HepG2 (cell line): Measurements from ENCODE around the gene LIN28B. TPM values are rescaled to one million over a fixed set of nuclear protein-coding genes. Genes with fewer than 3 reads are reported as not detected.

Experiments used
- CENPX ChIP-seq: sonication (generic); formaldehyde crosslinking; IDR thresholded peaks from 2 replicates; pipeline ENCODE4 v1.9.0; 2021; ENCODE audit warnings: mild to moderate bottlenecking, missing genetic modification reagents, moderate library complexity
- DMAP1 ChIP-seq: IDR thresholded peaks from 2 replicates; pipeline ENCODE4 v1.6.1; 2016
- ETV5 ChIP-seq: IDR thresholded peaks from 2 replicates; pipeline ENCODE4 v1.6.1; 2018; ENCODE audit warnings: missing biosample characterization, missing genetic modification reagents, inconsistent platforms, borderline replicate concordance
- GABPA ChIP-seq, 2 experiments: IDR thresholded peaks; 2 replicates each; pipeline ENCODE4 v1.6.1; 2011 to 2016; ENCODE audit warnings: low read depth in 2 of 2, low read length in 1 of 2, missing biosample characterization in 1 of 2, missing genetic modification characterization in 1 of 2
- GTF2F1 ChIP-seq: fragments of 150-350 bp; IDR thresholded peaks from 2 replicates; pipeline ENCODE4 v1.6.1; 2014; ENCODE audit warnings: low read length
- KDM6A ChIP-seq: IDR thresholded peaks from 2 replicates; pipeline ENCODE4 v1.6.1; 2016; ENCODE audit warnings: low read depth
- KLF12 ChIP-seq: sonication (generic); formaldehyde crosslinking; IDR thresholded peaks from 2 replicates; pipeline ENCODE4 v1.4.0; 2020; ENCODE audit warnings: missing genetic modification reagents, borderline replicate concordance
- PITX1 ChIP-seq: sonication (generic); formaldehyde crosslinking; IDR thresholded peaks from 2 replicates; pipeline ENCODE4 v1.5.1; 2020; ENCODE audit warnings: mild to moderate bottlenecking, missing genetic modification reagents
- PPARG ChIP-seq: conservative IDR thresholded peaks from 2 replicates; pipeline ENCODE4 v1.6.1; 2016; ENCODE audit warnings: missing biosample characterization, missing genetic modification reagents
- RAD51 ChIP-seq: fragments of 450-650 bp; IDR thresholded peaks from 2 replicates; pipeline ENCODE4 v1.6.1; 2016; ENCODE audit warnings: borderline replicate concordance
- RARA ChIP-seq: IDR thresholded peaks from 2 replicates; pipeline ENCODE4 v1.6.1; 2016; ENCODE audit warnings: missing genetic modification reagents, missing compliant biosample characterization
- RBM22 ChIP-seq: fragments of 200-400 bp; formaldehyde crosslinking; optimal IDR thresholded peaks from 2 replicates; pipeline ENCODE3; 2017; ENCODE audit warnings: mild to moderate bottlenecking, low read length, moderate library complexity
- TCF7L2 ChIP-seq: IDR thresholded peaks from 2 replicates; pipeline ENCODE4 v1.6.1; 2011; ENCODE audit warnings: mild to moderate bottlenecking, low read depth, low read length, moderate library complexity
- TEAD3 ChIP-seq: optimal IDR thresholded peaks from 2 replicates; pipeline ENCODE3; 2016; ENCODE audit warnings: borderline replicate concordance
- ZBTB42 ChIP-seq: sonication (generic); formaldehyde crosslinking; IDR thresholded peaks from 2 replicates; pipeline ENCODE4 v1.5.0; 2020; ENCODE audit warnings: mild to moderate bottlenecking, missing genetic modification reagents
- ZIK1 ChIP-seq: sonication (generic); formaldehyde crosslinking; IDR thresholded peaks from 2 replicates; pipeline ENCODE4 v1.5.0; 2020; ENCODE audit warnings: mild to moderate bottlenecking, low read depth, missing genetic modification reagents, borderline replicate concordance
- ZKSCAN5 ChIP-seq: sonication (generic); formaldehyde crosslinking; IDR thresholded peaks from 2 replicates; pipeline ENCODE4 v1.5.1; 2020; ENCODE audit warnings: mild to moderate bottlenecking, missing genetic modification reagents
- ZNF530 ChIP-seq: sonication (generic); formaldehyde crosslinking; IDR thresholded peaks from 2 replicates; pipeline ENCODE4 v1.5.0; 2020; ENCODE audit warnings: low read depth, mild to moderate bottlenecking, missing genetic modification reagents
- ZNF772 ChIP-seq: sonication (generic); formaldehyde crosslinking; IDR thresholded peaks from 2 replicates; pipeline ENCODE4 v1.5.0; 2020; ENCODE audit warnings: mild to moderate bottlenecking, missing genetic modification reagents
- ZNF816 ChIP-seq: sonication (generic); formaldehyde crosslinking; IDR thresholded peaks from 2 replicates; pipeline ENCODE4 v1.8.0; 2022; ENCODE audit warnings: missing genetic modification reagents, mild to moderate bottlenecking, borderline replicate concordance
- ZNF883 ChIP-seq: sonication (generic); formaldehyde crosslinking; IDR thresholded peaks from 2 replicates; pipeline ENCODE4 v1.5.1; 2020; ENCODE audit warnings: mild to moderate bottlenecking, missing genetic modification reagents; ENCODE audit errors: not compliant biosample characterization
- polyA plus RNA-seq, 8 experiments: library from polyadenylated mRNA; depleted of rRNA in 3 of 8; stranded (reverse) in 7 of 8; unstranded in 1 of 8; fragments of >200 nt; fragmentation: Illumina TruSeq in 4 of 8; extraction: Trizol in 4 of 8; gene quantifications; 2 replicates each; pipeline versions ENCODE4 v1.2.1 to v1.2.3, GENCODE V29; 2011 to 2016; ENCODE audit warnings: low read depth in 4 of 8, missing spikeins in 1 of 8, mixed read lengths in 1 of 8; ENCODE audit not compliant: insufficient read depth in 1 of 8
- total RNA-seq, 5 experiments: library from RNA; depleted of rRNA; stranded (reverse); fragments of >200 nt; fragmentation: Illumina TruSeq; extraction: Trizol; gene quantifications; 2 replicates each; pipeline ENCODE4 v1.2.3, GENCODE V29; 2016; ENCODE audit warnings: low read depth in 1 of 5
- TF ChIP-seq, protein P1 (sequence below): sonication (generic); formaldehyde crosslinking; IDR thresholded peaks from 2 replicates; pipeline ENCODE4; 2020; ENCODE audit warnings: missing genetic modification reagents, mild to moderate bottlenecking, borderline replicate concordance
- TF ChIP-seq, protein P2 (sequence below): sonication (generic); formaldehyde crosslinking; IDR thresholded peaks from 2 replicates; pipeline ENCODE4 v1.5.0; 2020; ENCODE audit warnings: missing genetic modification reagents
- TF ChIP-seq, protein P3 (sequence below): IDR thresholded peaks from 2 replicates; pipeline ENCODE4 v1.6.1; 2016
- TF ChIP-seq, protein P4 (sequence below): sonication (generic); formaldehyde crosslinking; IDR thresholded peaks from 2 replicates; pipeline ENCODE4 v1.4.0; 2020; ENCODE audit warnings: missing genetic modification reagents

LIN28B gene
- total and polyA plus RNA-seq, 2 of the 13 experiments (the other 11 are each of a cell fraction or from before 2014, with no cell fraction given) = 14.5 to 56.8 TPM

DNA sequence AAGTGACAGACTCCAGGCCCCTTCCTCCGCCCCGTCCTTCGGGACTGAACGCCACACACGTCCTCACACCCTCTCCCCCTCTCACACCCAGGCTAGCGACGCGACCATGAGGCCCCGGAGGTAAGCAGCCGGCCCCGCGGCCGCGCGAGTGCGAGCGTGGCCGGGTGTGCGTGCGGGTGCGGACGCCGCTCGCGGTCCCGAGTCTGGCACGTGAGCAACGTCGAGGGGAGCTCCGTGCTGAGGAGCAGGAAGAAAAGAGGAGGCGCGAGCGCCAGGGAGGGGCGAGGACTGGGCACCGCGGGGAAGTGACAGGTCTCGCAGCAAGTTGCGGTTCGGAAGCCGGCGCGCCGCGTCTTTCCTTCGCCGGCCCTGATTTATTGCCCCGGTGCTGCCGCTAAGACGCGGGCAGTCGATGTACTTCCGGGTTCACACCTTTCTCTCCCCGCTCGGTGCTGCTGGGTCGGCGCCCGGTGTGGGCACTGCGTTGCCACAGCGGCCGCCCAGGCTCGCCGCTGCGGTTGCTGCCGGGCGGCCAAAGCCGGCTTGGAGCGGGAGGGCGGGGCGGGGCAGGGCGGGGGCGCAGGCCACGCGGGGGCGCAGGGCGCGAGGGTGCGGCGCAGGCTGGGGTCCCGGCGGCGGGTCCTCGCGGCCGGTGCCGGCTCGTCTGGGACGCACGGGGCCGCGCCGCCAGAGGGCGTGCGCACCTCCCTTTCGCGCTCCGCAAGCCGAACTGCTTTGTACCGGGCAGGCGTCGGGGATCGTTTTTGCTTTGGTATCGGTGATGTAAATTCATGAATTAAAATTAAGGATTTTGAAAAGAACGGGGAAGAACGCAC lies 15.8 kb upstream of the LIN28B start (continued):
- TF ChIP-seq, protein P1, sequence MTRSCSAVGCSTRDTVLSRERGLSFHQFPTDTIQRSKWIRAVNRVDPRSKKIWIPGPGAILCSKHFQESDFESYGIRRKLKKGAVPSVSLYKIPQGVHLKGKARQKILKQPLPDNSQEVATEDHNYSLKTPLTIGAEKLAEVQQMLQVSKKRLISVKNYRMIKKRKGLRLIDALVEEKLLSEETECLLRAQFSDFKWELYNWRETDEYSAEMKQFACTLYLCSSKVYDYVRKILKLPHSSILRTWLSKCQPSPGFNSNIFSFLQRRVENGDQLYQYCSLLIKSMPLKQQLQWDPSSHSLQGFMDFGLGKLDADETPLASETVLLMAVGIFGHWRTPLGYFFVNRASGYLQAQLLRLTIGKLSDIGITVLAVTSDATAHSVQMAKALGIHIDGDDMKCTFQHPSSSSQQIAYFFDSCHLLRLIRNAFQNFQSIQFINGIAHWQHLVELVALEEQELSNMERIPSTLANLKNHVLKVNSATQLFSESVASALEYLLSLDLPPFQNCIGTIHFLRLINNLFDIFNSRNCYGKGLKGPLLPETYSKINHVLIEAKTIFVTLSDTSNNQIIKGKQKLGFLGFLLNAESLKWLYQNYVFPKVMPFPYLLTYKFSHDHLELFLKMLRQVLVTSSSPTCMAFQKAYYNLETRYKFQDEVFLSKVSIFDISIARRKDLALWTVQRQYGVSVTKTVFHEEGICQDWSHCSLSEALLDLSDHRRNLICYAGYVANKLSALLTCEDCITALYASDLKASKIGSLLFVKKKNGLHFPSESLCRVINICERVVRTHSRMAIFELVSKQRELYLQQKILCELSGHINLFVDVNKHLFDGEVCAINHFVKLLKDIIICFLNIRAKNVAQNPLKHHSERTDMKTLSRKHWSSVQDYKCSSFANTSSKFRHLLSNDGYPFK (CRISPR knock-in tag) = peak; percentile 74; the same call in 1 of the 2 replicates
- peak; percentile 2; the same call in 1 of the 2 replicates for TF ChIP-seq RARA (CRISPR knock-in tag)
- TF ChIP-seq, protein P2, sequence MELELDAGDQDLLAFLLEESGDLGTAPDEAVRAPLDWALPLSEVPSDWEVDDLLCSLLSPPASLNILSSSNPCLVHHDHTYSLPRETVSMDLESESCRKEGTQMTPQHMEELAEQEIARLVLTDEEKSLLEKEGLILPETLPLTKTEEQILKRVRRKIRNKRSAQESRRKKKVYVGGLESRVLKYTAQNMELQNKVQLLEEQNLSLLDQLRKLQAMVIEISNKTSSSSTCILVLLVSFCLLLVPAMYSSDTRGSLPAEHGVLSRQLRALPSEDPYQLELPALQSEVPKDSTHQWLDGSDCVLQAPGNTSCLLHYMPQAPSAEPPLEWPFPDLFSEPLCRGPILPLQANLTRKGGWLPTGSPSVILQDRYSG (CRISPR knock-in tag) = peak; percentile 92
- no peak for TF ChIP-seq RAD51
- TF ChIP-seq, protein P3, sequence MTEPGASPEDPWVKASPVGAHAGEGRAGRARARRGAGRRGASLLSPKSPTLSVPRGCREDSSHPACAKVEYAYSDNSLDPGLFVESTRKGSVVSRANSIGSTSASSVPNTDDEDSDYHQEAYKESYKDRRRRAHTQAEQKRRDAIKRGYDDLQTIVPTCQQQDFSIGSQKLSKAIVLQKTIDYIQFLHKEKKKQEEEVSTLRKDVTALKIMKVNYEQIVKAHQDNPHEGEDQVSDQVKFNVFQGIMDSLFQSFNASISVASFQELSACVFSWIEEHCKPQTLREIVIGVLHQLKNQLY (CRISPR knock-in tag) = no peak; the same call in 1 of the 2 replicates
- peak; percentile 49; the same call in 1 of the 2 replicates for TF ChIP-seq DMAP1 (CRISPR knock-in tag)
- peak; percentile 67 for TF ChIP-seq ETV5
- TF ChIP-seq KDM6A = no peak
- TF ChIP-seq ZNF883 = peak; percentile 71
- no peak for TF ChIP-seq TEAD3 (CRISPR knock-in tag)
- no peak for TF ChIP-seq ZKSCAN5 (CRISPR knock-in tag)
- no peak for TF ChIP-seq GTF2F1
- no peak for TF ChIP-seq CENPX
- peak; percentile 83; the same call in 1 of the 2 replicates for TF ChIP-seq ZBTB42
- no peak; the same call in 1 of the 2 replicates for TF ChIP-seq PITX1 (CRISPR knock-in tag)
- TF ChIP-seq TCF7L2 = no peak
- no peak for TF ChIP-seq RBM22
- no peak for TF ChIP-seq ZNF816 (CRISPR knock-in tag)
- peak; percentile 45 for TF ChIP-seq GABPA (IDR thresholded peaks at IDR 0.05; ENCODE audit: low read depth, low read length)
- TF ChIP-seq GABPA (CRISPR knock-in tag; IDR thresholded peaks at IDR 0.05; ENCODE audit: low read depth) = peak; percentile 53; the same call in 1 of the 2 replicates
- no peak for TF ChIP-seq PPARG (CRISPR knock-in tag)
- no peak for TF ChIP-seq ZNF530 (CRISPR knock-in tag)
- TF ChIP-seq, protein P4, sequence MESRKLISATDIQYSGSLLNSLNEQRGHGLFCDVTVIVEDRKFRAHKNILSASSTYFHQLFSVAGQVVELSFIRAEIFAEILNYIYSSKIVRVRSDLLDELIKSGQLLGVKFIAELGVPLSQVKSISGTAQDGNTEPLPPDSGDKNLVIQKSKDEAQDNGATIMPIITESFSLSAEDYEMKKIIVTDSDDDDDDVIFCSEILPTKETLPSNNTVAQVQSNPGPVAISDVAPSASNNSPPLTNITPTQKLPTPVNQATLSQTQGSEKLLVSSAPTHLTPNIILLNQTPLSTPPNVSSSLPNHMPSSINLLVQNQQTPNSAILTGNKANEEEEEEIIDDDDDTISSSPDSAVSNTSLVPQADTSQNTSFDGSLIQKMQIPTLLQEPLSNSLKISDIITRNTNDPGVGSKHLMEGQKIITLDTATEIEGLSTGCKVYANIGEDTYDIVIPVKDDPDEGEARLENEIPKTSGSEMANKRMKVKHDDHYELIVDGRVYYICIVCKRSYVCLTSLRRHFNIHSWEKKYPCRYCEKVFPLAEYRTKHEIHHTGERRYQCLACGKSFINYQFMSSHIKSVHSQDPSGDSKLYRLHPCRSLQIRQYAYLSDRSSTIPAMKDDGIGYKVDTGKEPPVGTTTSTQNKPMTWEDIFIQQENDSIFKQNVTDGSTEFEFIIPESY = no peak
- TF ChIP-seq ZIK1 = no peak; the same call in 1 of the 2 replicates
- TF ChIP-seq ZNF772 (CRISPR knock-in tag) = no peak; the same call in none of the 2 replicates
- peak; percentile 54; the same call in 1 of the 2 replicates for TF ChIP-seq KLF12 (CRISPR knock-in tag)
